Esophagus squamous epithelium (tissue), 4 donors: ENCODE measurements around the gene CDC42BPB.

Experiments used
- POLR2A ChIP-seq, 4 donors: fragments of 450-650 bp; IDR thresholded peaks; one replicate each; pipeline ENCODE4 v1.6.1; 2017; ENCODE audit warnings: antibody characterized with exemption in 4 of 4, mild to moderate bottlenecking in 4 of 4, moderate library complexity in 3 of 4
- TF ChIP-seq, protein P1 (sequence below), 6 experiments: fragments of 450-650 bp in 4 of 6; fragments of 200-600 bp in 2 of 6; sonication (generic) in 2 of 6; IDR thresholded peaks; one replicate each; pipeline ENCODE4 v1.5.1; 2016 to 2019; ENCODE audit warnings: antibody characterized with exemption in 6 of 6, mild to moderate bottlenecking in 4 of 6, moderate library complexity in 4 of 6

GRCh38 chr14:103028161-103028767 is 29.1 kb downstream of the CDC42BPB start:
- TF ChIP-seq POLR2A (IDR thresholded peaks at IDR 0.05) = no peak
- TF ChIP-seq, protein P1, sequence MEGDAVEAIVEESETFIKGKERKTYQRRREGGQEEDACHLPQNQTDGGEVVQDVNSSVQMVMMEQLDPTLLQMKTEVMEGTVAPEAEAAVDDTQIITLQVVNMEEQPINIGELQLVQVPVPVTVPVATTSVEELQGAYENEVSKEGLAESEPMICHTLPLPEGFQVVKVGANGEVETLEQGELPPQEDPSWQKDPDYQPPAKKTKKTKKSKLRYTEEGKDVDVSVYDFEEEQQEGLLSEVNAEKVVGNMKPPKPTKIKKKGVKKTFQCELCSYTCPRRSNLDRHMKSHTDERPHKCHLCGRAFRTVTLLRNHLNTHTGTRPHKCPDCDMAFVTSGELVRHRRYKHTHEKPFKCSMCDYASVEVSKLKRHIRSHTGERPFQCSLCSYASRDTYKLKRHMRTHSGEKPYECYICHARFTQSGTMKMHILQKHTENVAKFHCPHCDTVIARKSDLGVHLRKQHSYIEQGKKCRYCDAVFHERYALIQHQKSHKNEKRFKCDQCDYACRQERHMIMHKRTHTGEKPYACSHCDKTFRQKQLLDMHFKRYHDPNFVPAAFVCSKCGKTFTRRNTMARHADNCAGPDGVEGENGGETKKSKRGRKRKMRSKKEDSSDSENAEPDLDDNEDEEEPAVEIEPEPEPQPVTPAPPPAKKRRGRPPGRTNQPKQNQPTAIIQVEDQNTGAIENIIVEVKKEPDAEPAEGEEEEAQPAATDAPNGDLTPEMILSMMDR (IDR thresholded peaks at IDR 0.05) = no peak
